ENCODE data around the gene PDCD7.
A peak's percentile ranks its signal among the peaks of the same experiment; 100 is the strongest.
"Not testable (repeated sequence)": the region's sequence is repeated elsewhere in the genome, so short reads cannot be mapped to it uniquely, and the experiment has no call there.

Gene PDCD7, protein sequence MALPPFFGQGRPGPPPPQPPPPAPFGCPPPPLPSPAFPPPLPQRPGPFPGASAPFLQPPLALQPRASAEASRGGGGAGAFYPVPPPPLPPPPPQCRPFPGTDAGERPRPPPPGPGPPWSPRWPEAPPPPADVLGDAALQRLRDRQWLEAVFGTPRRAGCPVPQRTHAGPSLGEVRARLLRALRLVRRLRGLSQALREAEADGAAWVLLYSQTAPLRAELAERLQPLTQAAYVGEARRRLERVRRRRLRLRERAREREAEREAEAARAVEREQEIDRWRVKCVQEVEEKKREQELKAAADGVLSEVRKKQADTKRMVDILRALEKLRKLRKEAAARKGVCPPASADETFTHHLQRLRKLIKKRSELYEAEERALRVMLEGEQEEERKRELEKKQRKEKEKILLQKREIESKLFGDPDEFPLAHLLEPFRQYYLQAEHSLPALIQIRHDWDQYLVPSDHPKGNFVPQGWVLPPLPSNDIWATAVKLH

DNA sequence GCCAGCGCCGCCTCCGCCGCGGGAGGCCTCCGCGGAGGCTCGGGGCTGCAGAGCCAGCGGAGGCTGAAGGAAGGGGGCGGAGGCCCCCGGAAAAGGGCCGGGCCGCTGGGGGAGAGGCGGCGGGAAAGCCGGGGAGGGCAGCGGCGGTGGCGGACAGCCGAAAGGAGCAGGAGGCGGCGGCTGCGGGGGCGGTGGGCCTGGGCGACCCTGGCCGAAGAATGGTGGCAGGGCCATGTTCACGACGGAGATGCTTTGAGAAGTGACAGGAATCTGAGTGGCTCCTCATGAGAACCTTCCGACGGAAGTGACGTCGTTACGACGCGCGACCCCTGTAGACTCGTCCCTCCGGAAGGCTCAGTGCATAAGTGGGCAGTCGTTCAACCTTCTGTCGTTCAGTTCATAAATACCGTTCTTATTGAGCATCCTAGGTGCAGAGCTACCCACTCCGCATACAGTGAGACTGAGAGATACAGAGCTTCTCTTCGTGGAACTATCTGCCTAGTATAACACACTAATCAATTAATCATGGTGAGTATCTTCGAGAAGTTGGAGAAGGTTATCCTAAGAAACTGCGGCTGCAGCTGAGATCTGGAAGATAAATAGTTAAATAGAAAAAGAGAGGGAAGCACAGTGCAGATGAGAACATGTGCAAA, at the start of gene PDCD7:
PDCD7 (minus strand) TSS at position 261 of the 653 bp plus-strand sequence; CDS start at position 234, 27 bp downstream.
- Histone ChIP-seq H3K4me3 (ENCODE audit: low read length) (peak within 1 kb of the TSS; percentile 84), H3K4me1 (ENCODE audit: control insufficient read depth, insufficient read depth, low read length) (peaks cover 6% of the 10 kb centered on the region), H3K36me3 (ENCODE audit: control insufficient read depth, insufficient read depth, low read length) (peaks cover 12% of the 10 kb centered on the region), H3K27me3 (ENCODE audit: control insufficient read depth, insufficient read depth, low read length) (no peaks in the 10 kb centered on the region), H3K9ac (ENCODE audit: low read length) (peak within 1 kb of the TSS; percentile 25), H3K27ac (ENCODE audit: low read depth, low read length) (peak within 1 kb of the TSS; percentile 78)

DNA sequence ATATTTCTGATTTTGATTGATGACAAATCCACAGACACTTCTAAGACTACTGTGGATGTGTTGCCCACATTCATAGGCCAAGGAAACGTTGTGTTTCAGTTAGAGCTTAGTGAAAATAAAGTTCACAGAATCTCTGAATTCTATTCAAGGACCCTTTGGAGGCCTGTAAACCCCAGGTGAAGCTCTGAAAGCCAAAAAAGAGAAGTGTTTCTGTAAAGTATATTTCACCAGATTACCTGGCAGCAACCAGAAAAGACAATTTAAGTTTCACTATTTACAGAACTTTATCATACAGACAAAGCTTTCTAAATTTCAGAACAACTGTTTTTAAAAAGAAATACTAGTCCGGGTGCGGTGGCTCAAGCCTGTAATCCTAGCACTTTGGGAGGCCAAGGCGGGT, 48.9 kb upstream of the PDCD7 start:
- no peak overlapping the region for H3K9ac ChIP-seq (ENCODE audit: low read length)
- no peak overlapping the region for H3K27ac ChIP-seq (ENCODE audit: low read depth, low read length)
- H3K27me3 ChIP-seq (ENCODE audit: control insufficient read depth, insufficient read depth, low read length): no peaks in the 10 kb centered on the region
- peaks cover 7% of the 10 kb centered on the region for H3K36me3 ChIP-seq (ENCODE audit: control insufficient read depth, insufficient read depth, low read length)
- H3K4me1 ChIP-seq (ENCODE audit: control insufficient read depth, insufficient read depth, low read length): peaks cover 10% of the 10 kb centered on the region
- no peak overlapping the region for H3K4me3 ChIP-seq (ENCODE audit: low read length)

DNA sequence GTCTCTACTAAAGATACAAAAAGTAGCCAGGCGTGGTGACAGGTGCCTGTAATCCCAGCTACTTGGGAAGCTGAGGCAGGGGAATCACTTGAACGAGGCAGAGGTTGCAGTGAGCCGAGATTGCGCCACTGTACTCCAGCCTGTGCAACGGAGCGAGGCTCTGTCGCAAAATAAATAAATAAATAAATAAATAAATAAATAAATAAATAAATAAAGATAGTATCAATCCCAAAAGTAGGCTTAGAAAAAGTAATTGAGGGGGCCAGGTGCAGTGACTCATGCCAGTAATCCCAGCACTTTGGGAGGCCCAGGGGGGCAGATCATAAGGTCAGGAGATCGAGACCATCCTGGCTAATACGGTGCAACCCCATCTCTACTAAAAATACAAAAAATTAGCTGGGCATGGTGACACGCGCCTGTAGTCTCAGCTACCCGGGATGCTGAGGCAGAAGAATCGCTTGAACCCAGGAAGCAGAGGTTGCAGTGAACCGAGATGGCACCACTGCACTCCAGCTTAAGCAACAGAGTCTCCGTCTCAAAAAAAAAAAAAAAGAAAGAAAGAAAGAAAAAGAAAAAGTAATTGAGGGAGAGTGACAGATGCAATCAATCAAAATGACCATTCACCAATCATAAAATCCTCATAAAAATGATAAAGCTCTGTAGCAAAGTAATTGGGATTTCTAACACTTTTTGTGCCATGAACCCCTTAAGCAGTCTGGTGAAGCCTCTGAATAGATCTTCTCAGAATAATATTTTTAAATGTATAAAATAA, 48.2 kb upstream of the PDCD7 start:
- H3K4me3 ChIP-seq (ENCODE audit: low read length); H3K36me3 ChIP-seq (ENCODE audit: control insufficient read depth, insufficient read depth, low read length); H3K27me3 ChIP-seq (ENCODE audit: control insufficient read depth, insufficient read depth, low read length); H3K9ac ChIP-seq (ENCODE audit: low read length); H3K27ac ChIP-seq (ENCODE audit: low read depth, low read length): not testable (repeated sequence)
- peaks cover 10% of the 10 kb centered on the region for H3K4me1 ChIP-seq (ENCODE audit: control insufficient read depth, insufficient read depth, low read length)

DNA sequence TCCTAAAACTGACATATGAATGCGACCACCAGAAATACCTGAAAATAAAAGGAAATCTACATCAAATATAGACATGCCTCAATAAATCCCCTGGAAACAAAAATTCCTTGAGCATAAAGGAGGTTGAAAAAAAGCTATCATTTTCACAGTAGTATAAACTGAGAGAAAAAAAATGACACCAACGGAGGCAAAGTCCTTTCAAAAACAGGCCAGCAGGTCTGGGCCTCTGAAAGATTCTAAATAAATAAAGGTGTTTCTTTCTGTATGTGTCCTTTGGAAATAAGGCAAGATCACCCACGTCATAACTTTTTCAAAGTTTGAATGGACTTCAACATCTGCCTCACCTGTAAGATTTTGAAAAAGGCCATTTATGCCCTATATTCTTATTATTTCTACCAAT, 46.6 kb upstream of the PDCD7 start:
- H3K36me3 ChIP-seq (ENCODE audit: control insufficient read depth, insufficient read depth, low read length): peaks cover 7% of the 10 kb centered on the region
- H3K4me3 ChIP-seq (ENCODE audit: low read length): no peak overlapping the region
- H3K4me1 ChIP-seq (ENCODE audit: control insufficient read depth, insufficient read depth, low read length): peaks cover 7% of the 10 kb centered on the region
- no peak overlapping the region for H3K27ac ChIP-seq (ENCODE audit: low read depth, low read length)
- no peak overlapping the region for H3K9ac ChIP-seq (ENCODE audit: low read length)
- H3K27me3 ChIP-seq (ENCODE audit: control insufficient read depth, insufficient read depth, low read length): no peaks in the 10 kb centered on the region

DNA sequence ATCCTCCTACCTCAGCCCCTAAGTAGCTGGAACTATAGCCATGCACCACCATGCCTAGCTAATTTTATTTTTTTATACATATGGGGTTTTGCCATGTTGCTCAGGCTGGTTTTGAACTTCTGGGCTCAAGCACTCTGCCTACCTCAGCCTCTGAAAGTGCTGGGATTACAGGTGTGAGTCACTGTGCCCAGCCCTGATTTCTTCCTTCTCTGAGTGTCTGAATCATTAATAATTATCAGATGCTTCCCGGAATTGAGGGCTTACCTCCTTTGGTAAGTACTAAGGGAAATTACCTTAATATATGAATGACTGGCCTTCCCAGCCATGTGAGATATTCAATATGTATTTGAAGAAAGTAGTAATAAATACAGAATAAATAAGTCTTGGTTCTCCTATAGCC, 44.3 kb upstream of the PDCD7 start:
- H3K36me3 ChIP-seq (ENCODE audit: control insufficient read depth, insufficient read depth, low read length): peaks cover 7% of the 10 kb centered on the region
- H3K27ac ChIP-seq (ENCODE audit: low read depth, low read length): no peak overlapping the region
- no peaks in the 10 kb centered on the region for H3K27me3 ChIP-seq (ENCODE audit: control insufficient read depth, insufficient read depth, low read length)
- H3K4me3 ChIP-seq (ENCODE audit: low read length): no peak overlapping the region
- peaks cover 3% of the 10 kb centered on the region for H3K4me1 ChIP-seq (ENCODE audit: control insufficient read depth, insufficient read depth, low read length)
- no peak overlapping the region for H3K9ac ChIP-seq (ENCODE audit: low read length)

DNA sequence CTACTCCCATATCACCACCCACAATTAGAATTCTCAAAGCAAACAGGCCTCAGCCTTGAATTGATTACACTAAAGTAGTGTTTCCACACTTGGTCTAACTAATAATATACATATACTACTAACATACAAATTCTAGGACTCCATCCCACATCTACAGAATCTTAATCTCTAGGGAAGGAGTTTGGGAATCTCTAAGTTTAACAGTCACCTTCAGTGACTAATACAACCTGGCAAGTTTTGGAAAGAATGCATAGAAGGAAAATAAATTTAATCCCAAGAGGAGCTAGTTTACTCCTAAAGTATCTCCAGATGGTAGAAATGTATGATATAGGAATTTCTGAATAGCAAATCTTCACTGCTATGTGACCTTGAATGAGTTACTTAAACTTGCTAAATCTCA, 42.4 kb upstream of the PDCD7 start:
- Histone ChIP-seq H3K27ac (ENCODE audit: low read depth, low read length) (no peak overlapping the region), H3K4me3 (ENCODE audit: low read length) (no peak overlapping the region), H3K4me1 (ENCODE audit: control insufficient read depth, insufficient read depth, low read length) (no peaks in the 10 kb centered on the region), H3K9ac (ENCODE audit: low read length) (no peak overlapping the region), H3K36me3 (ENCODE audit: control insufficient read depth, insufficient read depth, low read length) (peaks cover 5% of the 10 kb centered on the region), H3K27me3 (ENCODE audit: control insufficient read depth, insufficient read depth, low read length) (no peaks in the 10 kb centered on the region)

DNA sequence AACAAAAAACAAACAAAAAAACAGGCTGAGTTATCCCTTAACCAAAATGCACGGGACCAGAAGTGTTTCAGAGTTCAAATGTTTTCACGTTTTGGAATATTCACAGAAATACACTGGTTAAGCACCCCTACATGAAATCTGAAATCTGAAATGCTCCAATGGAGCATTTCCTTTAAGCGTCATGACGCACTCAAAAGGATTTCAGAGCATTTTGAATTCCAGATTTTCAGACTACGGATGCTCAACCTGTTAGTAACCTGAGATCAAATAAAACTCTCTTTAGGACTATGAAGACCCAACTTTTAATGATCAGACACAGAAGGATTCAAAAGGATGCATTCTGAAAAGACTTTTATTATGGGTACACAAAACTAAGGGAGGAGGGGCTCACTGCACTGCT, 41.9 kb upstream of the PDCD7 start:
- Histone ChIP-seq H3K4me3 (ENCODE audit: low read length) (no peak overlapping the region), H3K27ac (ENCODE audit: low read depth, low read length) (no peak overlapping the region), H3K27me3 (ENCODE audit: control insufficient read depth, insufficient read depth, low read length) (no peaks in the 10 kb centered on the region), H3K36me3 (ENCODE audit: control insufficient read depth, insufficient read depth, low read length) (peaks cover 5% of the 10 kb centered on the region), H3K4me1 (ENCODE audit: control insufficient read depth, insufficient read depth, low read length) (no peaks in the 10 kb centered on the region), H3K9ac (ENCODE audit: low read length) (no peak overlapping the region)

DNA sequence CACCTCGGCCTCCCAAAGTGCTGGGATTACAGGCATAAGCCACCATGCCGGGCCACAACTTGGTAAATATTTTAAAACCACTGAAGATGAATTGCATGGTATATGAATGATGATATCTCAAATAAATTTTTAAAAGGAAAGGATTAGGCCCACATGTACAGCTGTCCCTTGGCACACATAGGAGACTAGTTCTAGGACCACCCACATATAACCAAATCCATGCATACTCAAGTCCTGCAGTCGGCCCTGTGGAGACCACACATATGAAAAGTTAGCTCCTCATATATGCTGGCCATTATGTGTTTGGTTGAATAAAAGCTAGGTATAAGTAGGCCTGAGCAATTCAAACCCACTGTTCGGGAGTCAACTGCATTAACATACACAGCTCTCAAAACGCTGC, 40.9 kb upstream of the PDCD7 start:
- Histone ChIP-seq H3K27me3 (ENCODE audit: control insufficient read depth, insufficient read depth, low read length) (no peaks in the 10 kb centered on the region), H3K4me3 (ENCODE audit: low read length) (no peak overlapping the region), H3K4me1 (ENCODE audit: control insufficient read depth, insufficient read depth, low read length) (no peaks in the 10 kb centered on the region), H3K27ac (ENCODE audit: low read depth, low read length) (no peak overlapping the region), H3K36me3 (ENCODE audit: control insufficient read depth, insufficient read depth, low read length) (peaks cover 8% of the 10 kb centered on the region), H3K9ac (ENCODE audit: low read length) (no peak overlapping the region)

DNA sequence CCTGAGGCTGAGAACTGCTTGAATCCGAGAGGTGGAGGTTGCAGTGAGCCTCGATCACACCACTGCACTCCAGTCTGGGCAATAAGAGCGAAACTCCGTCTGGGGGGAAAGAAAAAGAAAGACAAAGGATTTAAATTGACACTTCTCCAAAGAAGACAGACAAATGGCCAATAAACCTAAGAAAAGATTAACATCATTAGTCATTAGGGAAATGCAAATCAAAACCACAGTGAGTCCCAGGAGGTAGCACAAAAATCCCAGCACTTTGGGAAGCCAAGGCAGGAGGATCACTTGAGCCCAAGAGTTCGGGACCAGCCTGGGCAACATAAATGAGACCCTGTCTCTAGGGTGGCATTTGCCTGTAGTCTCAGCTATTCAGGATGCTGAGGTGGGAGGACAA, 38.9 kb upstream of the PDCD7 start:
- Histone ChIP-seq H3K27ac (ENCODE audit: low read depth, low read length) (no peak overlapping the region), H3K36me3 (ENCODE audit: control insufficient read depth, insufficient read depth, low read length) (peaks cover 3% of the 10 kb centered on the region)

DNA sequence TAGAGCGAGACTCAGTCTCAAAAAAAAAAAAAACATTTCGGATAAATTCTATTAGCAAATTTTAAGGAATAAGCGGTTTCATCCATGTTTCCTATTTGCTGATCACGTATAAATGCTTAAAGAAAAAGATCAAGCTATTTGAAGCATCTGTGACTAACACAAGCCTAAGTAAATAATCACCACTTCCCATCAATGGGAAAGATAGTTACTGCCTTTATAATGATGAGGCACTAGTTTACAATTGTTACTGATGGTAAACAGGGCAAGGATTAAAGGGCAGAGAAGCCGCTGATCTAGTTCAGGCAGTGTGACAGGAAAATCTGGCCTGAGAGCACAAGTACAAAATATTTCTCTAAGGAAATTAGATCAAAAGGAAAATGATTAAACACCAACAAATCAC, 37.8 kb upstream of the PDCD7 start:
- H3K4me3 ChIP-seq (ENCODE audit: low read length): no peak overlapping the region
- H3K36me3 ChIP-seq (ENCODE audit: control insufficient read depth, insufficient read depth, low read length): peaks cover 3% of the 10 kb centered on the region
- no peaks in the 10 kb centered on the region for H3K27me3 ChIP-seq (ENCODE audit: control insufficient read depth, insufficient read depth, low read length)
- H3K4me1 ChIP-seq (ENCODE audit: control insufficient read depth, insufficient read depth, low read length): no peaks in the 10 kb centered on the region
- H3K9ac ChIP-seq (ENCODE audit: low read length): no peak overlapping the region
- H3K27ac ChIP-seq (ENCODE audit: low read depth, low read length): no peak overlapping the region

More for the DNA sequence above, 38.9 kb upstream of the PDCD7 start:
- no peak overlapping the region for H3K9ac ChIP-seq (ENCODE audit: low read length)
- H3K4me1 ChIP-seq (ENCODE audit: control insufficient read depth, insufficient read depth, low read length): no peaks in the 10 kb centered on the region
- H3K4me3 ChIP-seq (ENCODE audit: low read length): no peak overlapping the region
- H3K27me3 ChIP-seq (ENCODE audit: control insufficient read depth, insufficient read depth, low read length): no peaks in the 10 kb centered on the region

DNA sequence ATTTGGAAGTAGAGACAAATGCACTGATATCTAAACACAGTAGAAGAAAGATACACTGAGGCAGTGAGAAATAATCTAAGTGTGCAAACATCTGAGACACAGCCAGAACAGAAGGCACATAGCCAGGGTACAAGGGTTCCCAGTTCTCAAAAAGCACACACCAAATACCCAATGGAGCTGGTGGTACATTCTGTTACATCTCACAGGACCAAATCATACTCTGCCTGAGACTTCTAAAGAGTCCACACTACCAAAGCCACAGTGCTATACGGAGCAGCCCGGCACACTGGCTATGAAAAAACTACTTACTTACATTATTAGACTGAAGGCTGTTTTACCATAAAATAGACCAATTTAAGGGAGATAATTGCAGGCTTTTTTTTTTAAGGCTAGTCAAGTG, 32.3 kb upstream of the PDCD7 start:
- Histone ChIP-seq H3K27me3 (ENCODE audit: control insufficient read depth, insufficient read depth, low read length) (no peaks in the 10 kb centered on the region), H3K9ac (ENCODE audit: low read length) (no peak overlapping the region), H3K4me1 (ENCODE audit: control insufficient read depth, insufficient read depth, low read length) (no peaks in the 10 kb centered on the region), H3K27ac (ENCODE audit: low read depth, low read length) (no peak overlapping the region), H3K36me3 (ENCODE audit: control insufficient read depth, insufficient read depth, low read length) (peaks cover 9% of the 10 kb centered on the region), H3K4me3 (ENCODE audit: low read length) (no peak overlapping the region)

DNA sequence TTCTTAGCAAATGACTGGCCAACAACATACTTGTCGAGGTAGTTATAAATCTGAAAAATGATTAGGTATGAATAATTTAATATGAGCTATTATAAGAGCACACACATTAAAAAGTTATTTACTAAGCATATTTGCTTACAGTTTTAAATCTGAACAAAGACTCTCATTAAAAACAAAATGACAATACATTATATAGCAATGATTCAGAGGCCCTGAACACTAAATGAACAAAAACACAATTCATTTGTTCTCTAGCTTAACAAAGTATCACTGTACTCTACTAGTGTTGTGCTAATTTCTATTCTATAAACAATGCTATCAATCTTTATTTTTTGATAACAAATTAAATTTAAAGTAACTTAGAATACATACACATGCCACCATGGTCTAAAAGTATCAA, 30.5 kb upstream of the PDCD7 start:
- Histone ChIP-seq H3K9ac (ENCODE audit: low read length) (no peak overlapping the region), H3K4me1 (ENCODE audit: control insufficient read depth, insufficient read depth, low read length) (no peaks in the 10 kb centered on the region), H3K36me3 (ENCODE audit: control insufficient read depth, insufficient read depth, low read length) (peaks cover 9% of the 10 kb centered on the region), H3K4me3 (ENCODE audit: low read length) (no peak overlapping the region), H3K27me3 (ENCODE audit: control insufficient read depth, insufficient read depth, low read length) (no peaks in the 10 kb centered on the region), H3K27ac (ENCODE audit: low read depth, low read length) (no peak overlapping the region)
